ENCODE results near the gene PLPP7. TPM values are rescaled to one million over a fixed set of nuclear protein-coding genes. Genes with fewer than 3 reads are reported as not detected.

PLPP7 gene
- total RNA-seq, 1 donor from 2014 or later = 5.4 TPM

DNA sequence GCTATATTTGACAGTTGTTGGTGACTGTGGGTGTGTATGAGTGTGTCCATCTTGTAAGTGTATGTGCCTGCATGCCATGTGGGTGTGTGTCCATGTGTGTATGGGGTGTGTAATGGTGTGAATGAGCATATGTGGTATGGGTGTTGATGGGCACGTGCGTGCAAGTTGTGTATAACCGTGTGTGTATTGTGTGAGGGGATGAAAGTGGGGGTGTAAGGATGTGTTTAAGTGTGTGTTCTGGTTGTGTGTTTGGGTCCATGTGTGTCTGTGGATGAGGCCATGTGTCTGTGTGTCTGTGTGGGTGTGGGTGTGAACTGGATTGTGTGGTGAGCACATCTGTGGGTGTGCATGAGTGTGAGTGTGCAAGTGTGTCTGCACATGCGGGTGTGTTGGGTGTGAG, 7.3 kb upstream of the PLPP7 start:
- H3K79me2 ChIP-seq (ENCODE audit: low read depth) = no peaks in the 10 kb centered on the region
- no peaks in the 10 kb centered on the region for H3K9me3 ChIP-seq (ENCODE audit: low read depth)
- peaks cover 5% of the 10 kb centered on the region for H3F3A ChIP-seq (ENCODE audit: low read depth)
- peaks cover 11% of the 10 kb centered on the region for H3K4me1 Mint-ChIP-seq
- peaks cover 4% of the 10 kb centered on the region for H3K4me1 ChIP-seq
- peak overlapping the region; percentile 73 for H3K4me3 Mint-ChIP-seq
- H3K9me3 Mint-ChIP-seq = no peaks in the 10 kb centered on the region
- peaks cover 5% of the 10 kb centered on the region for H4K20me1 ChIP-seq (ENCODE audit: low read depth)
- H3K27ac Mint-ChIP-seq = no peak overlapping the region
- H3K4me3 ChIP-seq = no peak overlapping the region
- H3K27ac ChIP-seq = no peak overlapping the region
- peaks cover 50% of the 10 kb centered on the region for H3K27me3 Mint-ChIP-seq (ENCODE audit: insufficient read depth, low read depth)
- no peaks in the 10 kb centered on the region for H3K36me3 ChIP-seq
- DNase-seq (ENCODE audit: low spot score) = no peak
- H2AFZ ChIP-seq (replicated peaks) = no peak overlapping the region
- H3K36me3 Mint-ChIP-seq = peaks cover 2% of the 10 kb centered on the region
- TF ChIP-seq, protein P1, sequence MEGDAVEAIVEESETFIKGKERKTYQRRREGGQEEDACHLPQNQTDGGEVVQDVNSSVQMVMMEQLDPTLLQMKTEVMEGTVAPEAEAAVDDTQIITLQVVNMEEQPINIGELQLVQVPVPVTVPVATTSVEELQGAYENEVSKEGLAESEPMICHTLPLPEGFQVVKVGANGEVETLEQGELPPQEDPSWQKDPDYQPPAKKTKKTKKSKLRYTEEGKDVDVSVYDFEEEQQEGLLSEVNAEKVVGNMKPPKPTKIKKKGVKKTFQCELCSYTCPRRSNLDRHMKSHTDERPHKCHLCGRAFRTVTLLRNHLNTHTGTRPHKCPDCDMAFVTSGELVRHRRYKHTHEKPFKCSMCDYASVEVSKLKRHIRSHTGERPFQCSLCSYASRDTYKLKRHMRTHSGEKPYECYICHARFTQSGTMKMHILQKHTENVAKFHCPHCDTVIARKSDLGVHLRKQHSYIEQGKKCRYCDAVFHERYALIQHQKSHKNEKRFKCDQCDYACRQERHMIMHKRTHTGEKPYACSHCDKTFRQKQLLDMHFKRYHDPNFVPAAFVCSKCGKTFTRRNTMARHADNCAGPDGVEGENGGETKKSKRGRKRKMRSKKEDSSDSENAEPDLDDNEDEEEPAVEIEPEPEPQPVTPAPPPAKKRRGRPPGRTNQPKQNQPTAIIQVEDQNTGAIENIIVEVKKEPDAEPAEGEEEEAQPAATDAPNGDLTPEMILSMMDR (IDR thresholded peaks at IDR 0.05) = no peak
- TF ChIP-seq EZH2phosphoT487 (IDR thresholded peaks at IDR 0.05) = no peak
- TF ChIP-seq EZH2 (IDR thresholded peaks at IDR 0.05) = no peak
- H3K27me3 ChIP-seq = peaks cover 48% of the 10 kb centered on the region
- H3K4me2 ChIP-seq = peak overlapping the region; percentile 82
- H3K9ac ChIP-seq = no peak overlapping the region

DNA sequence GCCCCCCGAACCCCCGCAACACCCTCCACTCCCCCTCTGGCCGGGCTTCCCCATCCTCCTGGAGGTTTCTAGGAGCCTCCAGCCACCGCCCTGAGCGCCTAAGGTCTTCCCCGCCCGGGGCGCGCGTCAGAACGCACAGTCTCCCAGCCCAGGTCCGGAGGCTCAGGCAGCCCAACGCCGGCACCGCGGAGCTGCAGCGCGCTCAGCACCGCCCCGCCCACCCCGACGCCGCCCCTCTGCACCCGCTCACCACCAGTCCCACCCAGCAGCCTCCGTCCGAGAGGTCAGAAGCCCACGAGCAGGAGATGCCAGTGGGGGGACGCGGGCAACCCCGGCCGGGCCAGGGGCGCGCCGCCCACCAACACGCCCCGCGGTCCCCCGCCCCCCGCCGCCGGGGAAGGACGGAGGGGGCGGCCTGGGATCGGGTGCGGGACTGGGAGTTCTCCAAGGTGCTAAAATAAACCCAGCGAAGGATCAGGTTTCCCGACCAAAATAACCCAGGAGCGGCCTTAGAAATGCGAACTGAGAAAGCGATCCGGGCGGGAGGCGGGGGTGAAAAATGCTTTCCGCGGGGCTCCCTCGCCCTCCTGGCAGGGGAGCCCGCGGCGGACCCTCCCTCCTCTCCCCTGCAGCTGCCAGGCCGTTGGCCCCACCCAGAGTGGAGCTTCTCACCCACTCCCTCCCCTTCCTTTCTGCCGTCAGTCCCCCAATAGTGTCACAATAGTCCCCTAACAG, 6.7 kb upstream of the PLPP7 start:
- no peak overlapping the region for H3K27ac ChIP-seq
- peaks cover 5% of the 10 kb centered on the region for H3F3A ChIP-seq (ENCODE audit: low read depth)
- H3K9me3 Mint-ChIP-seq = no peaks in the 10 kb centered on the region
- peaks cover 42% of the 10 kb centered on the region for H3K27me3 ChIP-seq
- H3K27ac Mint-ChIP-seq = peak overlapping the region; percentile 72
- peaks cover 52% of the 10 kb centered on the region for H3K27me3 Mint-ChIP-seq (ENCODE audit: insufficient read depth, low read depth)
- H4K20me1 ChIP-seq (ENCODE audit: low read depth) = peaks cover 5% of the 10 kb centered on the region
- peak; percentile 87 for DNase-seq (ENCODE audit: low spot score)
- TF ChIP-seq EZH2 (IDR thresholded peaks at IDR 0.05) = peak; percentile 68
- TF ChIP-seq, protein P1 (IDR thresholded peaks at IDR 0.05) = no peak
- H3K9ac ChIP-seq = no peak overlapping the region
- peak overlapping the region; percentile 73 for H2AFZ ChIP-seq (replicated peaks)
- H3K4me3 Mint-ChIP-seq = peak overlapping the region; percentile 71
- H3K4me1 Mint-ChIP-seq = peaks cover 11% of the 10 kb centered on the region
- H3K4me2 ChIP-seq = peak overlapping the region; percentile 82
- H3K4me3 ChIP-seq = peak overlapping the region; percentile 51
- H3K36me3 ChIP-seq = no peaks in the 10 kb centered on the region
- no peaks in the 10 kb centered on the region for H3K9me3 ChIP-seq (ENCODE audit: low read depth)
- H3K4me1 ChIP-seq = peaks cover 4% of the 10 kb centered on the region
- H3K36me3 Mint-ChIP-seq = peaks cover 2% of the 10 kb centered on the region
- H3K79me2 ChIP-seq (ENCODE audit: low read depth) = no peaks in the 10 kb centered on the region

DNA sequence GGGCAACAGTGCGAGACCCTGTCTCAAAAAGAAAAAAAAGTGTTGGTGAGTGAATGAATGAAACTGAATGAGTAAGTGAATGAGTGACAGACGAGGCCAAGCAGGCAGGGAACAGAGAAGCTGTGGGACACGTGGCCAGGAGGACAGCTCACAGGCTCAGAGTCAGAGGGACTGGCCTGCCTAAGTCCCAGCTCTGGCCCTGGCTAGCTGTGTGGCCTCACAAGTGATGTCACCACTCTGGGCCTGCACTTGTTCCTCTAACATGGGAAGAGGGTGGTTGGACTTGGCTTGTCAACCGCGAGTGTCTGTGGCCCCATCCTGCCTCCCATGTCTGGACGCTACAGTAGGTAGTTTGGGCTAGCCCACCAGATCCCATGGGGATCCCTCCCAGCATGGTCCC, 4.7 kb upstream of the PLPP7 start:
- no peak overlapping the region for H3K4me3 Mint-ChIP-seq
- Histone ChIP-seq H3K79me2 (ENCODE audit: low read depth) (no peaks in the 10 kb centered on the region), H4K20me1 (ENCODE audit: low read depth) (peaks cover 5% of the 10 kb centered on the region), H3K27ac (no peak overlapping the region), H3K36me3 (no peaks in the 10 kb centered on the region), H3F3A (ENCODE audit: low read depth) (peaks cover 5% of the 10 kb centered on the region), H3K4me2 (no peak overlapping the region), H3K27me3 (peaks cover 42% of the 10 kb centered on the region), H3K9me3 (ENCODE audit: low read depth) (no peaks in the 10 kb centered on the region), H3K4me1 (peaks cover 4% of the 10 kb centered on the region), H3K4me3 (no peak overlapping the region), H3K9ac (no peak overlapping the region), H2AFZ (replicated peaks) (no peak overlapping the region)
- TF ChIP-seq, protein P1 (IDR thresholded peaks at IDR 0.05) = no peak
- TF ChIP-seq EZH2phosphoT487 (IDR thresholded peaks at IDR 0.05) = no peak
- no peak for TF ChIP-seq EZH2 (IDR thresholded peaks at IDR 0.05)
- no peak overlapping the region for H3K27ac Mint-ChIP-seq
- peaks cover 53% of the 10 kb centered on the region for H3K27me3 Mint-ChIP-seq (ENCODE audit: insufficient read depth, low read depth)
- H3K4me1 Mint-ChIP-seq = peaks cover 19% of the 10 kb centered on the region
- peaks cover 2% of the 10 kb centered on the region for H3K36me3 Mint-ChIP-seq
- H3K9me3 Mint-ChIP-seq = no peaks in the 10 kb centered on the region
- no peak for DNase-seq (ENCODE audit: low spot score)

Measured in neural progenitor cell (in vitro differentiated cells).